IPS DF 6.9 (cell line): ENCODE data around the gene THSD4.

Source experiments
- DNase-seq: peaks from one replicate; pipeline ENCODE4 v3.0.0-alpha.2; 2013; ENCODE audit warnings: low read depth, low spot score
- H3K27ac ChIP-seq: one replicate; pipeline ENCODE4 v1.5.1; 2013; ENCODE audit warnings: low read length, control low read depth
- H3K27me3 ChIP-seq: 2 replicates; pipeline ENCODE4 v1.6.1; 2013; ENCODE audit warnings: mild to moderate bottlenecking, low read length; ENCODE audit not compliant: control insufficient read depth, insufficient read depth
- H3K36me3 ChIP-seq: 2 replicates; pipeline ENCODE4 v1.6.1; 2013; ENCODE audit warnings: low read length; ENCODE audit not compliant: control insufficient read depth, insufficient read depth
- H3K4me1 ChIP-seq: 2 replicates; pipeline ENCODE4 v1.6.1; 2013; ENCODE audit warnings: low read length; ENCODE audit not compliant: control insufficient read depth, insufficient read depth
- H3K4me3 ChIP-seq: 2 replicates; pipeline ENCODE4 v1.5.1; 2013; ENCODE audit warnings: mild to moderate bottlenecking, low read length
- H3K9me3 ChIP-seq: 2 replicates; pipeline ENCODE4 v1.6.1; 2013; ENCODE audit warnings: low read length, inconsistent platforms; ENCODE audit not compliant: control insufficient read depth, insufficient read depth
- WGBS: extraction: QIAGEN DNeasy Blood & Tissue Kit; methylation state at CpG from one replicate; pipeline ENCODE4 v1.1.7; 2013; ENCODE audit warnings: mixed read lengths, missing lambda C conversion rate; ENCODE audit not compliant: insufficient read length, insufficient coverage; 5-methylcytosine and 5-hydroxymethylcytosine counted together

The THSD4 gene

DNA sequence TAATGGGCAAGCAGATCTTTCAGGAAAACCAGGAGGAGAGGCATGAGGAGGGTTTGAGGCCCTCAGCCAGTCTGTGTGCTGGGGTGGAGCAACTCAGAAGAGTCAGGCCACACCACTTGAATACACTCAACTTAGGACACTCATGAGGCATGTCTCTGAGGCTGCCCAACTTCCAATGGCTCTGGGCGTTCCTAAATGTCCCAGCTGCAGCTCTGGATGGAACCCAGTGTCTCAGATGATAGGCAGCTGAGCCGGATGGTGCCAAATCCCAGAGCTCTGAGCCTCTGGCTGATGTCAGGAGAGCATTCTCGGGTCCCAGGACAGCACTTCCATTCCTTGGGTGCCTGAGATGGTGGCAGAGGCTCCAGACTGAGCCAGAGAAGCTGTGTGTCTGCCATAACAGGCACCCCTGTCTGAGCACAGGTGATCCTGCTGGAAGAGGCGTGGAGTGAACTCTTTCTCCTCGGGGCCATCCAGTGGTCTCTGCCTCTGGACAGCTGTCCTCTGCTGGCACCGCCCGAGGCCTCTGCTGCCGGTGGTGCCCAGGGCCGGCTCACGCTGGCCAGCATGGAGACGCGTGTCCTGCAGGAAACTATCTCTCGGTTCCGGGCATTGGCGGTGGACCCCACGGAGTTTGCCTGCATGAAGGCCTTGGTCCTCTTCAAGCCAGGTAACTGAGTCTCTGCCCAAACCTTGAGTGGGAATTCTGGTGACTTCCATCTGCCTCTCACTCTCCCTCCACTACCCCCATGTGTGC lies 697.9 kb downstream of the THSD4 start:
- H3K27ac ChIP-seq: no peak overlapping the region
- no CpG with 5 or more reads among the region's 16 CpGs for WGBS
- DNase-seq: no peak
- H3K4me1 ChIP-seq: peaks cover 3% of the 10 kb centered on the region; the same call in 1 of the 2 replicates
- no peaks in the 10 kb centered on the region for H3K36me3 ChIP-seq
- H3K4me3 ChIP-seq: no peak overlapping the region
- no peaks in the 10 kb centered on the region for H3K9me3 ChIP-seq
- no peaks in the 10 kb centered on the region for H3K27me3 ChIP-seq

DNA sequence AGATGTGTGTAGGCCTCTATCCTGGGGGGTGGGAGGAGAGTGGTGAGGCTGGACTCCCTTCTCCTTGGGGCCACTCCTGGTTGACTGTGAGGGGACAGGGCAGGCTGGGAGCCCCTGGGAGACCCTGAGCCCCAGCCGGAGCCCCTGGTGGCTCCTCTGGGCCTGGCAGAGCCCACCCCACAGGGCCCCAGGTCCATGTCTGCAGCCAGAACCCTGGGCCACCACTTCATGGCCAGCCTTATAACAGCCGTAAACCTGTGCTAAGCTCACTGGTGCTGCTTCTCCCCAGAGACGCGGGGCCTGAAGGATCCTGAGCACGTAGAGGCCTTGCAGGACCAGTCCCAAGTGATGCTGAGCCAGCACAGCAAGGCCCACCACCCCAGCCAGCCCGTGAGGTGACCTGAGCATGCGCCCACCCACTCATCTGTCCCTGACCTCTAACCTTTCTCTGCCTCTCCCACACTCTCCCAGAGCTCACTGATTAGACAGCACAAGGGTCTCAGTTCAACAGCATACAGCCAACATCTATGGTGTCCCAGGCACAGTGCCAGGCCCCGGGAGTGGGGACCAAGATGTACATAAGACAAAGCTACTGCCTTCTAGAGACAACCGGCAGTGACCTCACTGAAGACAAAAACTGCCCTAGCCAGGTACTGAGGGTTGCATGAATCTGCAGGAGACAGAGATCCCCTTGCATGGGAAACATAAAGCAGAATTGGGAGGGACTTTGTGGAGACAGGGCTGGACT lies 698.6 kb downstream of the THSD4 start:
- H3K27ac ChIP-seq: no peak overlapping the region
- no CpG with 5 or more reads among the region's 9 CpGs for WGBS
- no peaks in the 10 kb centered on the region for H3K27me3 ChIP-seq
- DNase-seq: no peak
- peaks cover 2% of the 10 kb centered on the region; the same call in 1 of the 2 replicates for H3K4me1 ChIP-seq
- no peak overlapping the region for H3K4me3 ChIP-seq
- no peaks in the 10 kb centered on the region for H3K36me3 ChIP-seq
- no peaks in the 10 kb centered on the region for H3K9me3 ChIP-seq

DNA sequence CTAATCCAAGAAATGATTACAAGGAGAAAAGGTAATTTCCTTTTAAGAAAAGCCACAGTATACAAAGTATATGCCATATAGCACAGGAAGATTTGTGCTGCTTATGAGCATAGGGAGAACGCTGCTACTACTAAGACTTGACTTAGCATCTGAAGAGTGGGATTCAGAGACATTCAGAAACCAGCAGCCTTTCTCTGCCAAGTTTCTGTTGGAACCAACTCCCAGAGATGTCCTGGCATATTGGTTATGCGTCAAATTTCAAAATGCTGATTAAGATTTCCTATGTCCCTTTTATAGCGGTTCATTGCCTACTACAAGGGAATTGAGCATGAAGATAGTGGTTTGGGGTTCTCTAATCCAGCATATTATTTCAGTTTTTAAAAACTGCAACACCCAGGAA lies 700.0 kb downstream of the THSD4 start:
- Histone ChIP-seq H3K27me3 (no peaks in the 10 kb centered on the region), H3K4me1 (peaks cover 1% of the 10 kb centered on the region), H3K36me3 (no peaks in the 10 kb centered on the region), H3K27ac (no peak overlapping the region), H3K4me3 (no peak overlapping the region), H3K9me3 (no peaks in the 10 kb centered on the region)
- no peak for DNase-seq
- WGBS: no CpG with 5 or more reads among the region's 3 CpGs

DNA sequence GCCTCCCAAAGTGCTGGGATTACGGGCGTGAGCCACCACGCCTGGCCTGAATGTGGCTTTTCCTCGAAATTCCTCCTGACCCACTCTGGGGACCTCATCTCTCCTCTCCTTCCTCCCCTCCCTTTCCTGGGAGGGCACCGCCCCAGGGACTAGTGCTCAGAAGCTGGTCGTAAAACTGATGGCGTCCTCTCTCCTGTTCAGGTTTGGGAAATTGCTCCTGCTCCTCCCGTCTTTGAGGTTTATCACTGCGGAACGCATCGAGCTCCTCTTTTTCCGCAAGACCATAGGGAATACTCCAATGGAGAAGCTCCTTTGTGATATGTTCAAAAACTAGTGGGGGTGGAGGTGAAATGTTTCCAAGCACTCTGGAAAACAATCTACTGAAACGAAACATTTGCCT lies 702.1 kb downstream of the THSD4 start:
- Histone ChIP-seq H3K27me3 (no peaks in the 10 kb centered on the region), H3K9me3 (no peaks in the 10 kb centered on the region; the same call in 1 of the 2 replicates), H3K36me3 (no peaks in the 10 kb centered on the region), H3K4me3 (no peak overlapping the region), H3K27ac (no peak overlapping the region), H3K4me1 (no peaks in the 10 kb centered on the region; the same call in none of the 2 replicates)
- DNase-seq: no peak
- no CpG with 5 or more reads among the region's 13 CpGs for WGBS

DNA sequence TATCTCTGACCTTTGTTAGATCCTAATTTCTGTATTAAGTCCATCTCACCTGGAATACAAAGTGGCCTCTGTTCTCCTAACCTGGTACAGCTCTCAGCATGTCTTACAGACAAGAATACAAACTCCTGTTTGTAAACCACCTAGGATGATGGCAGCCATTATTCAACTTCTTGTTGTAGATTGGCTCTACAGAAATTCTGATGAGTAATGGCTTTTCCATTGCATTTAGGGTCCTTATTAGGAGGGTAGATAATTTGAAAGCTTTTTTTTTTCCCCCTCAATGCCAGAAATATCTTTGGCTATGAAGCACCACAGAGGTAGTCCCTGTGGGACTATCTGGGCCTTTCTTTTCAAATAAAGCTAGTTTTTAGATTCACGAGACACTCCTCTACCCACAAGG lies 704.9 kb downstream of the THSD4 start:
- Histone ChIP-seq H3K36me3 (no peaks in the 10 kb centered on the region), H3K4me3 (no peak overlapping the region), H3K9me3 (no peaks in the 10 kb centered on the region; the same call in 1 of the 2 replicates), H3K4me1 (no peaks in the 10 kb centered on the region; the same call in 1 of the 2 replicates), H3K27me3 (no peaks in the 10 kb centered on the region), H3K27ac (no peak overlapping the region)
- DNase-seq: no peak
- no CpG with 5 or more reads among the region's 1 CpG for WGBS

DNA sequence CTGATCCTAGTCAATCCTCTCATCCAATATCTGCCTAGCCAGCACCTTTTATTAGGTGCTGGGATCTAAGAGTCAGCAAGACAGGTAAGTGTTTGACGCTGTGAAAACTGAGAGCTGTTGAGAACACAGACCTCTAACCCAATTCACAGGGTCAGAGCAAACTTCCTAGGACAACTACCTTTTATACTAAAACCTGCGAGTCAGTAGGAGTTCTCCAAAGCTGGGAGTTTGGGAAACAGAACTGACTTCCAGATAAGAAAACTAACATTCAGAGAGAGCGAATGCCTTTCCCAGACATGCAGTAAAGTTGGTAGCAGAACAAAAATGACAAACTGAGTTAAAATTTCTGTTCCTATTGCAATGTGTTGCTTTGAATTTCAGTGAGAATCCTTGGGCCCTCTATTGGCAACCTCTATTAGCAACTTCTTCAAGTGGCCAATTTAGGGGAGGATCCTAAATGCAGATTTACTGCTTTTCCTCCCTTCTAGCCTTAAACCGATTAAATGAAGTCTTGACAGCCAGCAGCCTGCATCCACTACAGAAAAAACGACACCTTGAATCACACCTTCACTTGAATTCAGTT lies 706.4 kb downstream of the THSD4 start:
- H3K9me3 ChIP-seq: no peaks in the 10 kb centered on the region; the same call in 1 of the 2 replicates
- H3K4me1 ChIP-seq: peaks cover 3% of the 10 kb centered on the region; the same call in 1 of the 2 replicates
- H3K4me3 ChIP-seq: no peak overlapping the region
- no peaks in the 10 kb centered on the region for H3K36me3 ChIP-seq
- H3K27ac ChIP-seq: no peak overlapping the region
- no CpG with 5 or more reads among the region's 5 CpGs for WGBS
- H3K27me3 ChIP-seq: no peaks in the 10 kb centered on the region
- DNase-seq: no peak

DNA sequence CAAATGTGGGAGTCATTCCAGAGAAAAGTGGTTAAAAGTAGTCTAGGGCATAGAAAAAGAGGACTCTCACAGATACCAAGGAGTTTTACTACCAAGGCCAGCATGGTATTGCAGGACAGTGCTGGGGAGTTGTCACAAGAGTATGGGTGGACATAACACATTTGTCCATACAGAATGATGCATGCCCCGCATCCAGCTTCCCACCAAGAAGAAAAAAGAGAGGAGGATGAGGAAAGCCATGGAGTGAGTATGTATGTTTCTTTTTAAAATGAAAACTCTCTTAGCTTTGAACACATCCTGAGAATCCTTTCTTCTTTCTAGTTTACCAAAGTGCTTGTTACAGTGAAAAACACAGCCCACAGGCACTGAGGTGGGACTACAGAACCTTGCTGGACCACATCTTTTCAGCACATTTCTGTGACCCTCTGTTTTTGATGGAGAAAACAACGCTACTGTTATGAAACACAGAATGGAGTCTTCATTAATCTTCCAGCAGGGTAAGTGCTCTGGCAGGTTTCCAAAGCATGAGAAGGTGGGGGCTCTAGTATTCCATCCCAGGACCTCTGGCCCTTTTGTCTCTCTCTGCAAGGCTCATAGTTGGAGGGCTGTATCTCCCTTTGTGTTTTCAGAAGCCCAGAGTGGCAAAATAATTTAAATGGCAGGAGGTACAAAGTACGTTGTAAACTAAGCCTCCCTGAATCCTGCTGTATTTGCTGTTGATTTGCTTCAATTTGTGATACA lies 707.8 kb downstream of the THSD4 start:
- no CpG with 5 or more reads among the region's 3 CpGs for WGBS
- no peak overlapping the region for H3K27ac ChIP-seq
- H3K4me1 ChIP-seq: peaks cover 3% of the 10 kb centered on the region; the same call in 1 of the 2 replicates
- no peak for DNase-seq
- H3K36me3 ChIP-seq: no peaks in the 10 kb centered on the region
- no peaks in the 10 kb centered on the region for H3K27me3 ChIP-seq
- H3K9me3 ChIP-seq: no peaks in the 10 kb centered on the region; the same call in 1 of the 2 replicates
- H3K4me3 ChIP-seq: no peak overlapping the region

DNA sequence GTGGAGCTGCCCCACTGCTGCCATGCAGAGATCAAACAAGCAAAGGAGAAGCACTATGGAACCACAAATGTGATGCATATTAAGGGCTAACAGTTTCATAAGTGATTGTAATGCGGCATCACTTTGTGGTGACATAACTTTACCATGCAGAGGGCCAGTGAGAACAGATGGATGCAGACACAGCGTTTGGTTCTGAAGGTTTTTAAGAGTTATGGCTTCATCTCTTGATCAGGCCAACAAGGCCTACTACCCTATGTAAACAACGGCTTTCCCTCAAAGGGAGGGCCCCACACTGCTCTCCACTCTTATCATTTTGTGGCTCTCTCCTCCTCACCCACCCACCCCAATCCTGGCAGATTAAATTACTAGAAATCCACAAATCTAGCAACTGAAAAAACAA lies 708.5 kb downstream of the THSD4 start:
- H3K9me3 ChIP-seq: no peaks in the 10 kb centered on the region; the same call in 1 of the 2 replicates
- no peak overlapping the region for H3K4me3 ChIP-seq
- DNase-seq: no peak
- WGBS: no CpG with 5 or more reads among the region's 3 CpGs
- H3K4me1 ChIP-seq: peaks cover 3% of the 10 kb centered on the region; the same call in 1 of the 2 replicates
- no peaks in the 10 kb centered on the region for H3K27me3 ChIP-seq
- no peak overlapping the region for H3K27ac ChIP-seq
- H3K36me3 ChIP-seq: no peaks in the 10 kb centered on the region

DNA sequence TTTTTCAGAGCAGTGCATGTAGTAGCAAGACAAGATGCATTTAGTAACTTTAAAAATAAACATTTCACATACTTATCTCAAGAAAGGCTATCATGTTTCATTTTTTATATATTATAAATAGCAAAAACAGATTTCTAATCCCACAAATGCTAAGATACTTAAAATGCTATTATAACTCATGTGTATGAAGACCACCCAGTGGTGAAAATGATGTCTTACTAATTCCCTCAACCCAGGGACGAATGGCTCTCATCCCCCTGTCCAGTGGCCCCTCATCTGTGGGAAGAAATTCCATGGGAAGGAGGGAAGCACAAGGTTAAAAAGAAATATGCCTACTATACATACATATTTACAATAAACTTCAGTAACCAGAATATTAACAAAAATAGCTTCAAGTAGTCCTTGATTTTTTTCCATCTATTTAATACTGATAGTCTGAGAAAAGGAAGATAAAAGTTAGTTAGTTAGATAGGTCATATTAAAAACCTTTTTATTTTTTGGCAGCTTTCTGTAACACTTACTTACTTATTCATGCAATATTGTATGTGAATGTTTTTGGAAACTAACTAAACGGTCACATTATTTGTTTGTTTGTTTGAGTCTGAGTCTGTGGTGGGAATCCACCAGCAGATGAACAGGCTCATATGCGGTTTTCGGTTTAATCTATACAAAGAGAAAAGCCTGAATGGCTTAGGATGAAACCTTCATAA lies 709.9 kb downstream of the THSD4 start:
- no peak for DNase-seq
- WGBS: no CpG with 5 or more reads among the region's 4 CpGs

More for the DNA sequence above, 709.9 kb downstream of the THSD4 start:
- Histone ChIP-seq H3K27me3 (no peaks in the 10 kb centered on the region), H3K36me3 (no peaks in the 10 kb centered on the region; the same call in 1 of the 2 replicates), H3K4me3 (no peak overlapping the region), H3K9me3 (no peaks in the 10 kb centered on the region; the same call in 1 of the 2 replicates), H3K4me1 (peaks cover 3% of the 10 kb centered on the region; the same call in 1 of the 2 replicates), H3K27ac (no peak overlapping the region)
